GM12878 (cell line): ENCODE measurements around the gene AP4B1. TPM values are rescaled to one million over a fixed set of nuclear protein-coding genes. Genes with fewer than 3 reads are reported as not detected.

Source experiments
- ATAC-seq: fragments of 200-7000 bp; cut with Tn5 transposase; 3 replicates; pipeline ENCODE4 v1.9.1; 2020; ENCODE audit warnings: mild to moderate bottlenecking, moderate library complexity
- BruUV-seq: library from RNA; stranded (reverse); fragments of 400-500 nt; replicated peaks from 2 replicates; lab custom pipeline; 2021; lab: Mats Ljungman, UMichigan
- CTCF ChIA-PET: fragments of 300-600 bp; sonication (Branson Sonifier 250); formaldehyde crosslinking; extraction: SDS; loops from one replicate; lab custom pipeline; 2021; ENCODE audit warnings: inconsistent platforms; lab: Yijun Ruan, JAX
- POLR2A ChIA-PET: fragments of 350-600 bp; formaldehyde crosslinking; extraction: SDS; loops from one replicate; lab custom pipeline; 2021; ENCODE audit warnings: inconsistent platforms; lab: Charles Lee
- RAD21 ChIA-PET: fragments of 300-600 bp; sonication (Branson Sonifier 250); formaldehyde crosslinking; loops from one replicate; lab custom pipeline; 2023; ENCODE audit warnings: antibody characterized with exemption; ENCODE audit not compliant: unreplicated experiment; lab: Charles Lee
- SMC1A ChIA-PET: fragments of 300-600 bp; sonication (Branson Sonifier 250); formaldehyde crosslinking; loops from one replicate; lab custom pipeline; 2023; ENCODE audit not compliant: unreplicated experiment, uncharacterized antibody; lab: Charles Lee
- DNase-seq: peaks from one replicate; pipeline ENCODE4 v3.0.0-alpha.2; 2011; ENCODE audit warnings: low read depth, low spot score
- FAIRE-seq: peaks from 3 replicates; lab custom pipeline; 2011; peaks lifted over from hg19 to GRCh38; lab: Jason Lieb, UNC
- H2AFZ ChIP-seq: 2 replicates; pipeline ENCODE4 v1.6.0; 2011; ENCODE audit warnings: low read depth, low read length, control low read depth; ENCODE audit not compliant: control insufficient read depth
- H3K27ac ChIP-seq: 2 replicates; pipeline ENCODE4 v1.5.1; 2011; ENCODE audit warnings: control low read depth; ENCODE audit not compliant: control insufficient read depth, insufficient read depth
- H3K27me3 ChIP-seq, 2 experiments: replicated peaks in 1 of 2; 2 replicates each; pipeline versions ENCODE4 v1.6.0 to v1.6.1; 2011; ENCODE audit warnings: low read length in 1 of 2; ENCODE audit not compliant: control insufficient read depth in 2 of 2, insufficient read depth in 2 of 2
- H3K36me3 ChIP-seq, 2 experiments: 2 replicates each; pipeline ENCODE4 v1.5.1; 2011; ENCODE audit warnings: low read length in 1 of 2; ENCODE audit not compliant: control insufficient read depth in 2 of 2, insufficient read depth in 2 of 2
- H3K4me1 ChIP-seq: 2 replicates; pipeline ENCODE4 v1.6.1; 2011; ENCODE audit warnings: mild to moderate bottlenecking, low read length, moderate library complexity, mixed read lengths; ENCODE audit not compliant: control insufficient read depth, insufficient read depth
- H3K4me2 ChIP-seq: 2 replicates; pipeline ENCODE4 v1.6.0; 2011; ENCODE audit warnings: control low read depth; ENCODE audit not compliant: control insufficient read depth, insufficient read depth
- H3K4me3 ChIP-seq: fragments of 200-600 bp; sonication (generic); 2 replicates; pipeline ENCODE4 v1.5.1; 2016
- H3K79me2 ChIP-seq: 2 replicates; pipeline ENCODE4 v1.6.0; 2011; ENCODE audit warnings: low read length; ENCODE audit not compliant: control insufficient read depth, insufficient read depth
- H3K9ac ChIP-seq: 2 replicates; pipeline ENCODE4 v1.8.0; 2011; ENCODE audit warnings: low read length, control low read depth, mixed read lengths; ENCODE audit not compliant: control insufficient read depth, insufficient read depth
- H3K9me3 ChIP-seq: replicated peaks from 3 replicates; pipeline ENCODE4 v1.5.1; 2011; ENCODE audit warnings: mild to moderate bottlenecking, low read length; ENCODE audit not compliant: control insufficient read depth, insufficient read depth
- H4K20me1 ChIP-seq: 2 replicates; pipeline ENCODE4 v1.6.0; 2011; ENCODE audit not compliant: control insufficient read depth, insufficient read depth
- IRF4 ChIP-seq: IDR thresholded peaks from 2 replicates; pipeline ENCODE4 v1.6.1; 2011; ENCODE audit warnings: low read depth, low read length
- RAD51 ChIP-seq: fragments of 450-650 bp; IDR thresholded peaks from 2 replicates; pipeline ENCODE4 v1.6.1; 2016; ENCODE audit warnings: moderate library complexity, mild to moderate bottlenecking, inconsistent platforms
- SMAD5 ChIP-seq: IDR thresholded peaks from 2 replicates; pipeline ENCODE4 v1.6.1; 2016; ENCODE audit warnings: antibody characterized with exemption, low read depth
- SPI1 ChIP-seq: IDR thresholded peaks from 2 replicates; pipeline ENCODE4 v1.6.1; 2011; ENCODE audit warnings: low read depth, mild to moderate bottlenecking, low read length, moderate library complexity, borderline replicate concordance; ENCODE audit not compliant: insufficient read depth
- in situ Hi-C: fragments of 300-500 bp; cut with MboI; formaldehyde crosslinking; loops from 9 replicates; pipeline ENCODE4 v1.14.3; 2018; ENCODE audit warnings: mixed read lengths
- intact Hi-C: fragments of 100-400 bp; cut with micrococcal nuclease; formaldehyde crosslinking; loops from one replicate; pipeline ENCODE4 v1.14.2; 2022; ENCODE audit not compliant: unreplicated experiment
- polyA plus RNA-seq, 11 experiments: library from polyadenylated mRNA; depleted of rRNA in 4 of 11; unstranded in 6 of 11; stranded (reverse) in 5 of 11; fragments of >200 nt; fragmentation: Nextera tagmentation in 4 of 11; fragmentation: Illumina TruSeq in 1 of 11; extraction: Ambion mirVana in 4 of 11; extraction: Trizol in 1 of 11; gene quantifications; 1 replicate in 1 of 11; 2 replicates in 10 of 11; pipeline versions ENCODE4 v1.2.1 to v1.2.3, GENCODE V29; 2011 to 2016; ENCODE audit warnings: inconsistent platforms in 2 of 11, missing spikeins in 2 of 11, low read depth in 1 of 11
- total RNA-seq, 4 experiments: library from RNA; depleted of rRNA in 3 of 4; stranded (reverse); fragments of >200 nt in 3 of 4; fragmentation: Illumina TruSeq in 1 of 4; extraction: Trizol in 1 of 4; gene quantifications; 2 replicates each; pipeline versions ENCODE4 v1.2.1 to v1.2.3, GENCODE V29; 2013 to 2021
- TF ChIP-seq, protein P1 (sequence below): IDR thresholded peaks from 2 replicates; pipeline ENCODE4 v1.6.1; 2012; ENCODE audit warnings: low read depth, low read length, improper control_type of control experiment
- TF ChIP-seq, protein P2 (sequence below): IDR thresholded peaks from 2 replicates; pipeline ENCODE4 v1.6.1; 2011; ENCODE audit warnings: borderline replicate concordance, low read depth, mild to moderate bottlenecking, moderate library complexity, low read length; ENCODE audit not compliant: insufficient read depth, poor library complexity, severe bottlenecking
- TF ChIP-seq, protein P3 (sequence below): fragments of 450-650 bp; IDR thresholded peaks from 2 replicates; pipeline ENCODE4 v1.6.1; 2017; ENCODE audit warnings: antibody characterized with exemption, mild to moderate bottlenecking, moderate library complexity
- TF ChIP-seq, protein P4 (sequence below): IDR thresholded peaks from 2 replicates; pipeline ENCODE4 v1.6.1; 2011; ENCODE audit warnings: borderline replicate concordance, low read depth, mild to moderate bottlenecking, moderate library complexity, mixed read lengths, low read length; ENCODE audit not compliant: insufficient read depth; ENCODE audit errors: extremely low read length

AP4B1 gene
- total and polyA plus RNA-seq, 10 of the 15 experiments (the other 5 are each of a cell fraction or from before 2014, with no cell fraction given): 27.2 to 61.0 (median 33.0) TPM

DNA sequence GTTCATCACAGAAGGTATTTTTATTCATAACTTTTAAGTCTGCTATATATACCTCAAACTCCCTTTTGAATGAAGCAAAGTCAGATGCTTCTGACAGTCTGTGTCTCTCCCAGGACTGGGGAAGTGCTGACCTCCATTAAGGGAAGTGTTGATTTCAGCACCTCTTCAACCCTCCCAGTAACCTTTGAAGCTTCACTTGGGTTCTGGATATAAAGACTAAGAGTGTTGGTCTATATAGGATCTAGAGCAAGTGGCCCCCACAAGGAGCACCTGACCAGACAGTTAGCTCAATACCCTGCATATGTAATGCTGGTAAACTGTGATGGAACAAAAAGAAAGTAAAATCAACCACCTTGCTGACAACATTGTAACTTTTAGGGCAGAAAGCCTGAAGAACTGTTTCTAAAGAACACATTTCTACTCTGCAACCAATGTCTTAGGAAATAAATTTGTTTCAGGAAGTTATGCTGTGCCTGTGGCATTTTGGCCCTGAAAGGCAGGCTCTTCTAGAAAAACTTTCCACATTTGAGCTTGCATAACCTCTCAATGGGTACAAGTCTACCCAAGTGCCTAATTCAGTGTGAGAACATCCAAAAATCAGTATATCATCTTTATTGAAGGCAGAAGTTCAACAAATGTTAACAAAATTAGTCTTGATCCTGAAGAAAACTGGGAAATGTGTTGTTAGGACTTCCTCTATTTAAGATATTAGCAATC is 32.2 kb downstream of the AP4B1 start:
- Histone ChIP-seq H3K27me3 (no peaks in the 10 kb centered on the region), H2AFZ (peak overlapping the region; percentile 90), H3K27ac (peak overlapping the region; percentile 79), H3K36me3 (peaks cover 0 to 3% of the 10 kb centered on the region in 2 experiments; a peak in 2 of 4 replicates), H3K4me2 (peak overlapping the region; percentile 60), H3K79me2 (peaks cover 41% of the 10 kb centered on the region), H3K4me3 (peak overlapping the region; percentile 14; the same call in 1 of the 2 replicates), H3K9me3 (no peaks in the 10 kb centered on the region), H4K20me1 (no peaks in the 10 kb centered on the region), H3K4me1 (peaks cover 45% of the 10 kb centered on the region), H3K9ac (peak overlapping the region; percentile 86)
- BruUV-seq: no TSS peak
- TF ChIP-seq, protein P1, sequence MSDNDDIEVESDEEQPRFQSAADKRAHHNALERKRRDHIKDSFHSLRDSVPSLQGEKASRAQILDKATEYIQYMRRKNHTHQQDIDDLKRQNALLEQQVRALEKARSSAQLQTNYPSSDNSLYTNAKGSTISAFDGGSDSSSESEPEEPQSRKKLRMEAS: 0 out of 2 replicates have a peak, but pooled peaks have one; percentile 7
- TF ChIP-seq, protein P2, sequence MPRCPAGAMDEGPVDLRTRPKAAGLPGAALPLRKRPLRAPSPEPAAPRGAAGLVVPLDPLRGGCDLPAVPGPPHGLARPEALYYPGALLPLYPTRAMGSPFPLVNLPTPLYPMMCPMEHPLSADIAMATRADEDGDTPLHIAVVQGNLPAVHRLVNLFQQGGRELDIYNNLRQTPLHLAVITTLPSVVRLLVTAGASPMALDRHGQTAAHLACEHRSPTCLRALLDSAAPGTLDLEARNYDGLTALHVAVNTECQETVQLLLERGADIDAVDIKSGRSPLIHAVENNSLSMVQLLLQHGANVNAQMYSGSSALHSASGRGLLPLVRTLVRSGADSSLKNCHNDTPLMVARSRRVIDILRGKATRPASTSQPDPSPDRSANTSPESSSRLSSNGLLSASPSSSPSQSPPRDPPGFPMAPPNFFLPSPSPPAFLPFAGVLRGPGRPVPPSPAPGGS: no peak
- TF ChIP-seq, protein P3, sequence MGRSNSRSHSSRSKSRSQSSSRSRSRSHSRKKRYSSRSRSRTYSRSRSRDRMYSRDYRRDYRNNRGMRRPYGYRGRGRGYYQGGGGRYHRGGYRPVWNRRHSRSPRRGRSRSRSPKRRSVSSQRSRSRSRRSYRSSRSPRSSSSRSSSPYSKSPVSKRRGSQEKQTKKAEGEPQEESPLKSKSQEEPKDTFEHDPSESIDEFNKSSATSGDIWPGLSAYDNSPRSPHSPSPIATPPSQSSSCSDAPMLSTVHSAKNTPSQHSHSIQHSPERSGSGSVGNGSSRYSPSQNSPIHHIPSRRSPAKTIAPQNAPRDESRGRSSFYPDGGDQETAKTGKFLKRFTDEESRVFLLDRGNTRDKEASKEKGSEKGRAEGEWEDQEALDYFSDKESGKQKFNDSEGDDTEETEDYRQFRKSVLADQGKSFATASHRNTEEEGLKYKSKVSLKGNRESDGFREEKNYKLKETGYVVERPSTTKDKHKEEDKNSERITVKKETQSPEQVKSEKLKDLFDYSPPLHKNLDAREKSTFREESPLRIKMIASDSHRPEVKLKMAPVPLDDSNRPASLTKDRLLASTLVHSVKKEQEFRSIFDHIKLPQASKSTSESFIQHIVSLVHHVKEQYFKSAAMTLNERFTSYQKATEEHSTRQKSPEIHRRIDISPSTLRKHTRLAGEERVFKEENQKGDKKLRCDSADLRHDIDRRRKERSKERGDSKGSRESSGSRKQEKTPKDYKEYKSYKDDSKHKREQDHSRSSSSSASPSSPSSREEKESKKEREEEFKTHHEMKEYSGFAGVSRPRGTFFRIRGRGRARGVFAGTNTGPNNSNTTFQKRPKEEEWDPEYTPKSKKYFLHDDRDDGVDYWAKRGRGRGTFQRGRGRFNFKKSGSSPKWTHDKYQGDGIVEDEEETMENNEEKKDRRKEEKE: no peak
- TF ChIP-seq SPI1 (peak; percentile 55; the same call in 1 of the 2 replicates), IRF4 (no peak), RAD51 (peak; percentile 30; the same call in 1 of the 2 replicates), SMAD5 (no peak)
- TF ChIP-seq, protein P4, sequence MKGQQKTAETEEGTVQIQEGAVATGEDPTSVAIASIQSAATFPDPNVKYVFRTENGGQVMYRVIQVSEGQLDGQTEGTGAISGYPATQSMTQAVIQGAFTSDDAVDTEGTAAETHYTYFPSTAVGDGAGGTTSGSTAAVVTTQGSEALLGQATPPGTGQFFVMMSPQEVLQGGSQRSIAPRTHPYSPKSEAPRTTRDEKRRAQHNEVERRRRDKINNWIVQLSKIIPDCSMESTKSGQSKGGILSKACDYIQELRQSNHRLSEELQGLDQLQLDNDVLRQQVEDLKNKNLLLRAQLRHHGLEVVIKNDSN: no peak
- ChIA-PET SMC1A (interaction anchor here (0.7 to 1.3 kb wide), 6 partner anchors 9 to 32 kb away, joined by 3 to 16 read pairs (median 4); partner anchors contain the start of gene AP4B1), POLR2A (interaction anchor here (0.7 to 1.3 kb wide), 4 partner anchors 9 to 59 kb away, joined by 3 to 12 read pairs (median 7); partner anchors contain the start of gene AP4B1), CTCF (interaction anchor here (0.6 to 1.3 kb wide), 6 partner anchors 10 to 37 kb away, joined by 3 to 7 read pairs (median 4); partner anchors contain the start of gene AP4B1), RAD21 (interaction anchor here (0.9 to 1.3 kb wide), 5 partner anchors 12 to 32 kb away, joined by 3 to 12 read pairs (median 3); partner anchors contain the start of gene AP4B1)
- in situ Hi-C loops: no loop called here
- FAIRE-seq (no peak), ATAC-seq (peak; percentile 19), DNase-seq (no peak)
- intact Hi-C loops: no loop called here
